GM21576 (cell line): Measurements from ENCODE around the gene GSN.

Experiments
- ATAC-seq: cut with Tn5 transposase; IDR thresholded peaks from one replicate; pipeline ENCODE4 v1.9.1; 2021; ENCODE audit warnings: mild to moderate bottlenecking, moderate library complexity; ENCODE audit not compliant: unreplicated experiment

GSN gene

GRCh38 chr9:121368745-121369144 lies 100.8 kb downstream of the GSN start:
- no peak for ATAC-seq

GRCh38 chr9:121369595-121370265 lies 101.8 kb downstream of the GSN start, which contains the start of gene STOM:
STOM (minus strand) TSS chr9:121370250; CDS start chr9:121370187, 63 bp downstream.
- peak; percentile 56 for ATAC-seq

- ATAC-seq: no peak
These were observed 103.6 kb downstream of the GSN start for GRCh38 chr9:121371495-121372061.

- no peak for ATAC-seq
These were observed 104.5 kb downstream of the GSN start for GRCh38 chr9:121372239-121373010.

- no peak for ATAC-seq
These were observed 105.2 kb downstream of the GSN start for GRCh38 chr9:121373011-121373729.

- no peak for ATAC-seq
These were observed 108.4 kb downstream of the GSN start for GRCh38 chr9:121376214-121376830.

- no peak for ATAC-seq
These were observed 112.9 kb downstream of the GSN start for GRCh38 chr9:121380846-121381245.
